ENCODE measurements around the gene PDXK. TPM values are rescaled to one million over a fixed set of nuclear protein-coding genes. Genes with fewer than 3 reads are reported as not detected.

Gene PDXK
- total and polyA plus RNA-seq, 2 of the 13 experiments (the other 11 are each of a cell fraction or from before 2014, with no cell fraction given): 114 to 184 TPM

DNA sequence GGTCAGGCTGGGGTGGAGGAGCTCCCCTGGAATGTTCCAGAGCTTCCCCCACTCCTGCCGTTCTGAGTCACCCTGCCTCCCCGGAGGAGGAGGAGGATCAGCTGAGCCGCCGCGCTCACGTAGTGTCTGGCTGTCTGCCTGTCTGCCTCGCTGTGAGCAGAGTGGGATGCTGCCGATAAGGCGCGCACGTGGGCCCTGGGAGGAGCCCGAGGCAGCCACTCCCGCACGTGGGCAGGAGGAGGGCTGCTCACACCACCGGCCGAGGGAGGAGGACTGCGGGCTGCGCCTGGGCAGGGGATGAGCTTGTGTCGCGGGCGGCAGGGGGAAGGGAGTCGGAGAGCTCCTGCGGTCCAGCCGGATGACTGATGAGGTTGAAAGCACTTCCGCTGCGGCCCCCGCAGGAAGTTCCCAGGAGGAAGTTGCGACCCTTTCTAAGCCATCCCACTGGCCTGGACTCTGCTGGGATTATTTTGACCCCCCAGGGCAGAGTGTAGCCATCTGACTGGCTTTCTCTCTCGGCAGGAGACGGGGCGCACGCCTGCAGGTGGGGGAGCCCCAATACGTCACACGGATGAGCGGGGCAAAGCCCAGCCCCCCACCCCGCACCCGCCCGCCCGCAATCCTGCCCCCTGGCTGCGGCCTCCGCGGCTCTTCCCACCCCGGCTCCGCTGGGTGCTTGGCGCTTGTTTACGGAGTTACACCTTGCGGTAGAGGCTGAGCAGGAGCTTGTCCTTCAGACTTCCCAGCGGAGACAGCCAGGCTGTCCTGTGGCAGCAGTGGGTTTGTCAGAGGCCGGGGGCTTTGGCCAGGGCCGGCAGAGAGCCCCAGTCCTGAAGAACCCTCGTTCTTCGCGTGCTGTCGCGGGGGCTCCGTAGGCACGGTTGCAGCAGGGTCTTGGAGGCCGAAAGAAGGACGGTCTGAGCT lies 9.8 kb downstream of the PDXK start (continued):
- TF ChIP-seq, protein P1, sequence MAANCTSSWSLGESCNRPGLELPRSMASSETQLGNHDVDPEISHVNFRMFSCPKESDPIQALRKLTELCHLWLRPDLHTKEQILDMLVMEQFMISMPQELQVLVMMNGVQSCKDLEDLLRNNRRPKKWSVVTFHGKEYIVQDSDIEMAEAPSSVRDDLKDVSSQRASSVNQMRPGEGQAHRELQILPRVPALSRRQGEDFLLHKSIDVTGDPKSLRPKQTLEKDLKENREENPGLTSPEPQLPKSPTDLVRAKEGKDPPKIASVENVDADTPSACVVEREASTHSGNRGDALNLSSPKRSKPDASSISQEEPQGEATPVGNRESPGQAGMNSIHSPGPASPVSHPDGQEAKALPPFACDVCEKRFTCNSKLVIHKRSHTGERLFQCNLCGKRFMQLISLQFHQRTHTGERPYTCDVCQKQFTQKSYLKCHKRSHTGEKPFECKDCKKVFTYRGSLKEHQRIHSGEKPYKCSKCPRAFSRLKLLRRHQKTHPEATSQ (CRISPR knock-in tag; IDR thresholded peaks at IDR 0.05; ENCODE audit: borderline replicate concordance): peak; percentile 84; the same call in 1 of the 2 replicates
- TF ChIP-seq ZNF761 (CRISPR knock-in tag; conservative IDR thresholded peaks at IDR 0.05) (peak; percentile 82), ZNF605 (CRISPR knock-in tag; IDR thresholded peaks at IDR 0.05) (peak; percentile 82), KDM1A (CRISPR knock-in tag; IDR thresholded peaks at IDR 0.05) (peak; percentile 84; the same call in 1 of the 2 replicates), DPF2 (CRISPR knock-in tag; IDR thresholded peaks at IDR 0.05; ENCODE audit: borderline replicate concordance, low read depth) (0 out of 2 replicates have a peak, but pooled peaks have one; percentile 44), TCF12 (IDR thresholded peaks at IDR 0.05) (no peak), TCF12 (CRISPR knock-in tag; IDR thresholded peaks at IDR 0.05) (peak; percentile 83; the same call in 1 of the 2 replicates), ZNF792 (CRISPR knock-in tag; IDR thresholded peaks at IDR 0.05) (peak; percentile 80; the same call in 1 of the 2 replicates), JUND (CRISPR knock-in tag; IDR thresholded peaks at IDR 0.05) (peak; percentile 63), MAFG (CRISPR knock-in tag; IDR thresholded peaks at IDR 0.05) (no peak), ZNF430 (CRISPR knock-in tag; IDR thresholded peaks at IDR 0.05) (no peak; the same call in 1 of the 2 replicates), SMAD3 (CRISPR knock-in tag; IDR thresholded peaks at IDR 0.05) (0 out of 2 replicates have a peak, but pooled peaks have one; percentile 39), JDP2 (CRISPR knock-in tag; IDR thresholded peaks at IDR 0.05; ENCODE audit: borderline replicate concordance) (no peak; the same call in 1 of the 2 replicates), ZNF264 (CRISPR knock-in tag; IDR thresholded peaks at IDR 0.05) (peak; percentile 69), HNRNPLL (IDR thresholded peaks at IDR 0.05; ENCODE audit: low read depth, low read length, poor library complexity, severe bottlenecking) (peak; percentile 69)
- TF ChIP-seq, protein P2, sequence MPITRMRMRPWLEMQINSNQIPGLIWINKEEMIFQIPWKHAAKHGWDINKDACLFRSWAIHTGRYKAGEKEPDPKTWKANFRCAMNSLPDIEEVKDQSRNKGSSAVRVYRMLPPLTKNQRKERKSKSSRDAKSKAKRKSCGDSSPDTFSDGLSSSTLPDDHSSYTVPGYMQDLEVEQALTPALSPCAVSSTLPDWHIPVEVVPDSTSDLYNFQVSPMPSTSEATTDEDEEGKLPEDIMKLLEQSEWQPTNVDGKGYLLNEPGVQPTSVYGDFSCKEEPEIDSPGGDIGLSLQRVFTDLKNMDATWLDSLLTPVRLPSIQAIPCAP (CRISPR knock-in tag; IDR thresholded peaks at IDR 0.05; ENCODE audit: low read depth): no peak
- TF ChIP-seq, protein P3, sequence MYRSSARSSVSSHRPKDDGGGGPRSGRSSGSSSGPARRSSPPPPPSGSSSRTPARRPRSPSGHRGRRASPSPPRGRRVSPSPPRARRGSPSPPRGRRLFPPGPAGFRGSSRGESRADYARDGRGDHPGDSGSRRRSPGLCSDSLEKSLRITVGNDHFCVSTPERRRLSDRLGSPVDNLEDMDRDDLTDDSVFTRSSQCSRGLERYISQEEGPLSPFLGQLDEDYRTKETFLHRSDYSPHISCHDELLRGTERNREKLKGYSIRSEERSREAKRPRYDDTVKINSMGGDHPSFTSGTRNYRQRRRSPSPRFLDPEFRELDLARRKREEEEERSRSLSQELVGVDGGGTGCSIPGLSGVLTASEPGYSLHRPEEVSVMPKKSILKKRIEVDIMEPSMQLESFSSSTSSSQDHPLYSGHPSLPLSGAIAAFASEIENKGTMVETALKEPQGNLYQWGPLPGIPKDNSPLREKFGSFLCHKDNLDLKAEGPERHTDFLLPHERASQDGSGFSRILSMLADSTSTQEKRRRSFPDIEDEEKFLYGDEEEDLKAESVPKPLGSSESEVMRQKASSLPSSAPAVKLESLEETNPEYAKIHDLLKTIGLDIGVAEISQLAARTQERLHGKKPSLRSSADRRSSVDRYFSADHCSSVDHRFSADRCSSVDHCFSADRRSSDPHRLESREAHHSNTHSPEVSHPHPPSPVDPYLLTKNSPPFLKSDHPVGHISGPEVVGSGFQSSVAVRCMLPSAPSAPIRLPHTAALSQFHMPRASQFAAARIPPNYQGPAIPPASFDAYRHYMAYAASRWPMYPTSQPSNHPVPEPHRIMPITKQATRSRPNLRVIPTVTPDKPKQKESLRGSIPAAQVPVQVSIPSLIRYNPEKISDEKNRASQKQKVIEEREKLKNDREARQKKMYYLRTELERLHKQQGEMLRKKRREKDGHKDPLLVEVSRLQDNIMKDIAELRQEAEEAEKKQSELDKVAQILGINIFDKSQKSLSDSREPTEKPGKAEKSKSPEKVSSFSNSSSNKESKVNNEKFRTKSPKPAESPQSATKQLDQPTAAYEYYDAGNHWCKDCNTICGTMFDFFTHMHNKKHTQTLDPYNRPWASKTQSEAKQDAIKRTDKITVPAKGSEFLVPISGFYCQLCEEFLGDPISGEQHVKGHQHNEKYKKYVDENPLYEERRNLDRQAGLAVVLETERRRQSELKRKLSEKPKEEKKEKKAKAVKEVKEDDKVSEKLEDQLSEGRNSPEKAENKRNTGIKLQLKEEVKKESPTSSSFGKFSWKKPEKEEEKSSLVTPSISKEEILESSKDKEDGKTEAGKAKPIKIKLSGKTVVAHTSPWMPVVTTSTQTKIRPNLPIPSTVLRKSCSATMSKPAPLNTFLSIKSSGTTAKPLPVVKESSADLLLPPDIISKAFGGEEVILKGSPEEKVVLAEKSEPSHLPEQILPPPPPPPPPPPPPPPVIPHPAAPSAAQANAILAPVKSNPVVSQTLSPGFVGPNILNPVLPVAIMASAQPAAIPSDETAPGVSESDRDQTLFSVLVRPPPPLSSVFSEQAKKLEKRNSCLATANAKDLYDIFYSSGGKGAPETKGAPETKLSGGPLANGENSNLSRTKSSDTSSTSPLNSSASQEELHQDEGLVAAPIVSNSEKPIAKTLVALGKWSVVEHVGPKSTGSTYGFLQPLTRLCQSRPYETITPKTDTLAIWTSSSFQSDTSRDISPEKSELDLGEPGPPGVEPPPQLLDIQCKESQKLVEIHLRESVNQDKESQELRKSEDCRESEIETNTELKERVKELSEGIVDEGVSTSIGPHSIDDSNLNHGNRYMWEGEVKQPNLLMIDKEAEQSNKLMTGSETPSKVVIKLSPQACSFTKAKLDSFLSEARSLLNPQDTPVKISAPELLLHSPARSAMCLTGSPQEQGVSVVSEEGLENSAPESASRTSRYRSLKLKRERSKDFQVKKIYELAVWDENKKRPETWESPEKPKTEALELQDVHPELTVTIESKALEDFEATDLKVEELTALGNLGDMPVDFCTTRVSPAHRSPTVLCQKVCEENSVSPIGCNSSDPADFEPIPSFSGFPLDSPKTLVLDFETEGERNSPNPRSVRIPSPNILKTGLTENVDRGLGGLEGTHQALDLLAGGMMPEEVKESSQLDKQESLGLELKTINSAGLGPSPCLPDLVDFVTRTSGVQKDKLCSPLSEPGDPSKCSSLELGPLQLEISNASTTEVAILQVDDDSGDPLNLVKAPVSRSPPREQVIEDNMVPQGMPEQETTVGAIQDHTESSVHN (CRISPR knock-in tag; IDR thresholded peaks at IDR 0.05): 0 out of 2 replicates have a peak, but pooled peaks have one; percentile 7

All from HepG2 (cell line).